Ammon's horn (tissue), 1 donor: Measurements from ENCODE around the gene RAPGEF6.

Experiments
- DNase-seq: peaks from one replicate; pipeline ENCODE4 v3.0.0-alpha.2; 2016; ENCODE audit warnings: low spot score

The RAPGEF6 gene

DNA sequence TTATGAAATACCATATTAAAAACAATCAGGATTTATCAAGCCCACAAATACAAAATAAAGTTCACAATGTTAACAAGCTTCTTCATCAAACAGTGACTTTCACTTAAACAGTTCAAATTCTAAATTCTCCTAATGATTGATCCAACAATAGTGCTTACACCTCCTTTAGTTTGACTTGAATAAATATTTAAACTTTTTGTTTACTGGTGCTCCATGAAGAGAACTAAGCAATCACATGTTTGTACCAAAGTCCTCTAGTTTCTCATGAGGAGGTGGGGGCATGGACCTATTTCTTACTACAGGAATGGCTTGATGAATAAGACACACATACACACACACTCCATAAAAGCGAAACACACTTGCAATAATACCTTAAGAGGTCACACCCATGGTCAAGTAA is 95.8 kb downstream of the RAPGEF6 start:
- DNase-seq, result no peak

DNA sequence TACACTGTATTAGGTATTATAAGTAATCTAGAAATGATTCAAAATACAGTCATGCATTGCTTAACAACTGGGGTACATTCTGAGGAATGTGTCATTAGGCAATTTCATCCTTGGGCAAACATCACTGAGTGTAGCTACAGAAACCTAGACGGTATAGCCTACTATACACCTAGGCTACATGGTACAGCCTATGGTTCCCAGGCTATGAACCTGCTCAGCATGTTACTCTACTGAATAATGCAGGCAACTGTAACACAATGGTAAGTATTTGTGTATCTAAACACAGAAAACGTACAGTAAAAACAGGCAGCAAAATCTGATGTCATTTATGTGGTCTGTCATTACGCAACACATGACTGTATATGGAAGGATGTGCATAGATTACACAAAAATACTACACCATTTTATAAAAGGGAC is 96.8 kb downstream of the RAPGEF6 start:
- no peak for DNase-seq

DNA sequence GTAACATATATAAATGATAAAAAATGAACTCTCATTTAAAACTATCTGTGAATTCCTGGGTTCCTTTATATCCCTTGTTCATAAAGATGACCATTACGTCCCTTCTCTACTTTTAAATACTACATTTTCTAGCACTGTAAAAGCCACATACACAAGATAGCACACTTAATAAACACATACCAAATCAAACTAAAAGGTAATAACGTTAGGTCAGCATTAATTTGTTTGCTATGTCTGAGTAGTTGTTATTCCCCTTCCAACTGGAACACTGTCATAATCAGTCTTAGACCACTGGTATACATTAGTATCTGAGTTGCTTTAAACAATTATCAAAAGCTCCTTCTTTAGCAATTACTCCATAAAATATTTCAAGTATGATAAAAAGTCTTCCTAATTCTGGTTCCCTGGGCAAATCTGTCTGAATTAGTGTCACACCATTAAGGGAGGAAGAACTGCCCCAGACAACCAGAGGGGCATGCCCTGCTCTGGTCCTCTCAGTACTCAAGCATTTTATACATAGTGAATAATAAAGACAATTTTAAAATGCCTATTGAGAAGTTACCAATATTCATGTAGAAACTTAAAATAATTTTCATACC is 98.1 kb downstream of the RAPGEF6 start:
- no peak for DNase-seq

DNA sequence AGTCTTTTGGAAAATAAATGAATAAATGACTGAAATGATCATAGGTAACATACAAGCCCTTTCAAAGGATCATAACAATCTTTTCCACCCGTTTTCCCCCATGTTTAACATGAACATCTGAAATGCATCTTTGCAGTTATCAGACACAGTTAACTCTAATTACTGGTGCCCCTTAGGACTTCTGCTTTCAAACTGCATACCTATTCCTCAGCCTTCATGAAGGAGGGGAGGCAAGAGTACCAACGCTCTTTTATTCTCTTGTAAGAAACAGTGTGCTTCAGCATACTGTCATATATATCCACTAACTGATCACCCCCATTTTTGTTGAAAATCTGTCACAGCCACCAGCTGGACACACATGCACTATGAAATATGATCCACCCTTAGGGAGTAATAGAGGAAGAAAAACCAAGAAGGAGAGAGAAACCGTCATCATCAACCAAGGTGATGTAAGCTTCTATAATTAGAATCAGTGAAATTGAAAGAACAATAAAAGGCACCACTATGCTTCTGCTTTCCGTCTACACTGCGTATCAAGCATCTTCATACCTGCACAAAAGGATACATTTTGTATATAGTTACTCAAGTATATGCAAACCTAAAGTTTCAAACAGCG is 98.7 kb downstream of the RAPGEF6 start:
- DNase-seq, result no peak

DNA sequence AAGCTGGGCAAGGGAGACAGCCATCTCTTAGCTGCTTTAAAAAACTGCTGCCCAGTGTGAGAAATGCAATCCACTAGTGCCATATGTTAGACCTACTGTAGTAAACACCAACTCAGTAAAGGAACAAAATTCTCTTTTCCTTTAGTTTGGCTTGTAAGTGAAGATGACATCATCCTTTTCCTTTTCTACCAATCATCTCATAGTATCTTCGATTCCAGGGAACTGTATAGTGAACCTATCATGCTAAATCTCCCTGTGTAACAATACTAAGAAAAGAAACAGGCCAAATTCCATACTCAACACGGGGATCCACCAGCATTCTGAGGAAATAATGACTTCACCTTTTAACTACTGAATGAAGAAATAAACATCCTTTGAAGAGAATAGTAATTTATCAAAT is 100.1 kb downstream of the RAPGEF6 start:
- DNase-seq, result no peak

DNA sequence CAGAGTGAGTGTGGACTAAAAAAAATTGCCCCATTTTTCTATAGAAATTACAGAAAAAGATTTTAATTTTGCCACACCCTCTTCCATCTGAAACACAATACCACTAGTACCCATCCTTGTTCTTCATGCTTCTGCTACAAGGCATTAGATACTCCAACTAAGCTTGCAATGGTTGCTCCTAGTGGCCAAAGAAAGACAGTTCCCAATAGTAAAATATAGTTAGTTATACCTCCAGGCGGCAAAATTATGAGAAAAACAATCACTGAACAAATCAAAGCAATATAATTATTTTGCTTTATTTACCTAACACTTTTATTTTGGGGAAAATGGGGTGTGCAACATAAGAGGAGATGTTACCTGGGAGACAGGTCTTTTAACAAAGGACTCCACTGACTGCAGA is 101.2 kb downstream of the RAPGEF6 start:
- no peak for DNase-seq

DNA sequence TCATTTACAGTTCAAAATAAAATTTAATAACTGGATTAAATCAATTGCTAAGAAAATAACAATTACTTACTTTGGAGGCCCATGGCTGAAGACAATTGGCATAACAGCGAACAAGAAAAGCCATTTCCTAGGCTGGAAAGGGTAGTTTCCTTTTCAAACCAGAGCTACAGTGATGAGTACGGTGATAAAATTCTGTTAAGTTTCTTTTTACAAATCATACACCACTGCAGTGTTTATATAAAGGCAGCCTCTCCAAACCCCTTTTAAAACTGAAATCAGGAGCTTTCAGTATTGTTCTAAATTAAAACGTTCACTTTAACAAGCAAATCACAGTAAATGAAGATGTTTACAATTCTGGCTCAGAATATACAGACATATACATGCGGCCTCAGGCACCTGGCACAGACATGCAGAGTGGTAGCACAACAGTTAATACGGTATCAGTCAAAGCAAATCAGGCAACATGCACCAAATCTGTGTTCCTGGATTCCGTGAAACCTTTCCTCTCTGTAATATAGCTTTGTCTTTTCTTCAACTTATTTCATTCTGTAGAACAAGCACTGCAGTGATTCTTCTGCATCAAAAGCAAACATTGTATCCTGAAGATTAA is 102.9 kb downstream of the RAPGEF6 start:
- peak; percentile 45 for DNase-seq

DNA sequence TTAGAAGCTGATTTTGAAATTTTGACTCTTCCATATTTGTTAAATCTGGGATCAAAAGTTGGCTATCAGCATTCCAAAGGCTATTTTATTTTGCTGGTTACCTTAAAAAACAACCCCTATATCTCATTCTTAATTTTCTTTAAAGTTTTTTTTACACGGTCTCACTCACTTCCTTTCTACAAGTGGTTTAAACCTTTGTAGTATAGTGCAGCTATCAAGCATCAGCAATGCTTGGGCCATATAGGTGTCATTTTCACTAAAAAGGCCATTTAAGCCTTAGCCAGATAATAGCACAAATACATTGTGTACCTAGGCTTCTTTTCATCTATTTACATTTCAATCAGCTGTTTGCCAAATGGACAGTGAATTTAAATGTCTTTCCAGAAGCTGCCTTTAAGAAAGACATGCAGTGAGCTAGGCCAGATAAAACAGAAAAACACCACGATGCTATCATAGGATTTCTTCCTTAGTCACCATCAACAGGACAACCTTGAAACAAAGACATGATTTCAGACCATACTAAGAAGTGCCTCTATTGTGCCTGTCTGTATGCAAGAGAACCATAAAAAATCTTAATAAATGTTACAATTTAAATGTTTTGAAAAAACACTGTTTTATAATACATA is 104.2 kb downstream of the RAPGEF6 start:
- no peak for DNase-seq

DNA sequence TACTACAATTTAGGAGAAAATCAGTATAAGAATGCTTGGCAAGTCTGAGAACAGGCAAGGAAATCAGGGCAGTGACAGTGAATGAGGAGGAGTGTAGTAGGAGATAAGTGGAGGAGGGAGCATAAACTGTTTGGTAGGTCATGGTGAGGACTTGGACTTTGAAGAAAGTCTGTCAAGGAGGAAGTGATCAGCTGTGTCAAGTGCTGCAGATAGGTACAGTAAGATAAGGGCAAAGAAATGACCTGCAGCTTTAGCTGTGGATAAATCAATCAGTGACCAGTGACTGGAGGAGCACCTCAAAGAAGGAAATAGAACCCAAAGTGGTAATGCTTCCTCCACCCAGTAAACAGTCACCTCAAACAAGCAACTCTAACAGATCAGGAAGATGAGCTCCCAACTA is 106.3 kb downstream of the RAPGEF6 start:
- DNase-seq, result no peak

DNA sequence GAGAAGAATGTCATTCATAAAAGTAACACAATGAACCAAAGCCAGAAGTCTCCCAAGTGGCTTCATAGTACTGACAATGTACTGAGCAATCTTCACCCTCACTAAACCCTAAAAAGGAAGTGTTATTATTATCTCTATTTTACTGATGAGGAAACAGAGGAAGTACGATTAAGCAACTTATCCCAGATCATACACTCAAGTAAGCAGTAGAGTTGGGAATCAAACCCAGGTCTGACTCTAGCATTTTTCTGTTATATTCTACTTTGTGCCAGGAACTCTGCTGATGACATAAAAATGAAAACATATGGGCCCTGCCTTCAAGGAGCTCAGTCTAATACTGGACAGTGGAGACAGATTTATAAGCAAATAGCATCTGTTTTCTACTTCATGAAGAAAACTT is 109.2 kb downstream of the RAPGEF6 start:
- DNase-seq, result peak; percentile 27

DNA sequence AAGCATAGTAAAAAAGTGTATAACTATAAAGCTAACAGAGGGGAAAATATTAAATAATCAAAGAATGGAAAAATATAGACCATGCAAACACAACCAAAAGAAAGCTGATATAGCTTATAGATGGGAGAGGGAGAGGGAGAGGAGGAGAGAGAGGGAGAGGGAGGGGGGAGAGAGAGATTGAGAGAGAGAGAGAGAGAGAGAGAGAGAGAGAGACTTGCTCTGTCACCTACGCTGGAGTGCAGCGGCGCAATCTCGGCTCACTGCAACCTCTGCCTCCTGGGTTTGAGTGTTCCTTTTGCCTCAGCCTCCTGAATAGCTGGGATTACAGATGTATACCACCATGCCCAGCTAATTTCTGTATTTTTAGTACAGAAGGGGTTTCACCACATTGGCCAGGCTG is 110.6 kb downstream of the RAPGEF6 start:
- DNase-seq, result no peak

DNA sequence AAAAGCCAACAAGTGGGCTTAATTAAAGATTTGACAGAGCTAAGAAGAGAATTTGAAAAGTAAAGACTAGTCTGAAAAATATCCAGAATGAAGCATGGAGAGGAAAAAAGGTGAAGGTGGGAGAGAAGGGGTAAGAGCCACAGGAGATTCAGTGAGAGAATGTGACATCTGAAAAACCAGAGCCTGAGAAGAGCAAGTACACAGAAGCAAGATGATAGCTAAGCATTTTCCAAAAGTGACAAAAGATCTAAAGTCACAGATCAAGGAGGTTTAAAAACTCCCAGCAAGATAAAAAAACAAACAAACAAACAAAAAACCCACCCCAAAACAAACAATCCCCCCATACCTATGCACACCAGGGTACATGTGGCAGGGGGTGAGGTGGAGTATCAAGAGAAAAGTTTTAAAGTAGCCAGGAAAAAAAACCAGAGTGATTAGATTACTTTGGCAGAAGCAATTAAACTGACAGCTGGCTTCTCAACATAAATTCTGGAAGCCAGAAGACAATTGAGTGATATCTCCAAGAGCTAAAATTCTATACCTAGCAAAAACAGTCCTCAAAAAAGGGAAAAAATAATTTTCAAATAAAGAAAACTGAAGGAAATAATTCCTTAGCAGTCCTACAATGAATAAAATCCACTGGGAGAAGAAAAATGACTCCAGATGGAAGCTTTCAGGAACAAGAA is 111.4 kb downstream of the RAPGEF6 start:
- no peak for DNase-seq

DNA sequence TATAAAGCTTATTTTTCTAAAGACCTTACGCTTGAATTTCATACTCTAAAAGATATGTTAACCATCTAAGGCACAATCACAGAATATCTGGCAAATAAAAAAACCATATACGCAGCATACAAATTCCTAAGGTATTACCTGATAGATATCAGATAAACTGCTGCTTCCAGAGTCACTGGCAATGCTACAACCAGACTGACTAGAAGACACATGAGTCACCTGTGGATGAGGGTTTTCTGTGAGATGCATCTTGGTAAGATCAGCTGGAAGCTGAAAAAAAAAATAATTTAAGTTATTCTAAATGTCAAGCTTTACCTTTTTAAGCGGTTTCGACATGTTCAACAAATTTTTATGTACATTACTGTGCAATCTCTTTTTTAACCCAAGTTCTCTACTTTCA is 113.8 kb downstream of the RAPGEF6 start:
- DNase-seq, result no peak

DNA sequence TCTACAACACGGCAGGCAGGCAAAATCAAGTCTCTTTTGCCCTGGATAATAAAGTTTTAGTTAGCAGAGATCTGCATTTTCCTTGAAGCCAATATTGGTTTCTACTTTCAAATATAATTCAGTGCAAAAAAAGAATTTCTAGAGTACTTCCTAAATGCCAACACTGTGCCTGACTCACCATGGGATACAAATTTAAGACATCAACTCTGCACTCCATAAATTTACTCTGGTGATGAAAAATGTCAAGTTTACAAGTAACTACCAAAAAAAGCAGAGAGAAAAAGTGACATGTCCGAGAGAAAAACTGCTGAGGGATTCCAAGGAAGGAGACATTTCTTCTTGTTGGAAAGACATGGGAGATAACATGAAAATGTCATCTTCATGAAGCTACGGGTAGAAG is 119.7 kb downstream of the RAPGEF6 start:
- DNase-seq, result no peak

DNA sequence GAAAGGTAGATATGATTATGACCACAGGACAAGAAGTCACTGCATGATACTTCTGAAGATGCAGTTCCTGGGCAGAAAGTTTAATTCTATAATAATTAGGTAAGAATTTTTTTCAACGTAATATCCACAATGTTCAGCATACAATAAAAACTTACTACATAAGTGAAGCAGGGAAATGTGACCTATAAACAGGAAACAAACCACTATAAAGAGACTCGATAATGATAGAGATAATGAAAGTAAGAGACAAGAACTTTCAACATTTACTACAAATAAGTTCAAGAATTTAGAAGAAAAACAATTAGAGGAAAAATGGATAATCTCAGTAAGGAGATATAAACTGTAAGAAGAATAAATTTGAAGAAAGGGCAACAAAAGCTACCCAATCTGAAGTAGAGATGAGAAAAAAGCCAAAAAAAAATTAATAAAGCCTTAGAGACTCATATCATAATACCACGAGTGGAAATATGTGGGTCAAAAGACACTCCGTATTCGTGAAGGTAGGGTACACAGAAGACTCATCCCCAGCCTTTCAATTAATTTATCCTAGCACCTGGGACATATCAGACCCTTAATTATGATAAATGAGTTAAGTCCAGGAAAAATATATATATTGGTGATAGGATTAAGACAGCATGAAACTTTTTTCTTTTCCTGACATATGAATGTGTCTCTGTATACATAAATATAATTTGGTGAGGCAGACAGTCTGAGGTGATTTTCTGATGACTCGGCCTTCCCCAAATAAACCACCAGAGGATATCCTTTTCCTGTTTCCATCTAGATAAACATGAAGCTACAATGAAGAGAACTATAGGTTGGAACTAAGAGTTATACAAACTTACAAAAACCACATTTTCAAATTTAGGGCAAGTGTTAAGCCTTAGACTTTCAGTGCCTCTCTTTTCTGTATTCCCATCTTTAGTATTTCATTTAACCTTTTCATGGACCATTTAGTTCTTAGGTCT is 120.4 kb downstream of the RAPGEF6 start:
- DNase-seq, result no peak

DNA sequence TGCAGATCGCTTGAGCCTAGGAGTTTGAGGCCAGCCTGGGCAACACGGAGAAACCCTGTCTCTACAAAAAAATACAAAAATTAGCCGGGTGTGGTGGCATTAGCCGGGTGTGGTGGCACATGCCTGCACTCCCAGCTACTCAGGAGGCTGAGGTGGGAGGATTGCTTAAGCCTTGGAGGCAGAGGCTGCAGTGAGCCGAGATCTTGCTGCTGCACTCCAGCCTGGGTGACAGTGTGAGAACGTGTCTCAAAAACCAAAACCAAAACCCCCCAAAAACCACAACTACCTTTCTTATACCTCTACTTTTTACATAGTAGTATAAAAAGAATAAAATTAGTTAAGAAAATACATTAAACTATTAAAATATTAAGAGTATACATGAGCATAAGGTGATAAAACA is 121.2 kb downstream of the RAPGEF6 start:
- no peak for DNase-seq

DNA sequence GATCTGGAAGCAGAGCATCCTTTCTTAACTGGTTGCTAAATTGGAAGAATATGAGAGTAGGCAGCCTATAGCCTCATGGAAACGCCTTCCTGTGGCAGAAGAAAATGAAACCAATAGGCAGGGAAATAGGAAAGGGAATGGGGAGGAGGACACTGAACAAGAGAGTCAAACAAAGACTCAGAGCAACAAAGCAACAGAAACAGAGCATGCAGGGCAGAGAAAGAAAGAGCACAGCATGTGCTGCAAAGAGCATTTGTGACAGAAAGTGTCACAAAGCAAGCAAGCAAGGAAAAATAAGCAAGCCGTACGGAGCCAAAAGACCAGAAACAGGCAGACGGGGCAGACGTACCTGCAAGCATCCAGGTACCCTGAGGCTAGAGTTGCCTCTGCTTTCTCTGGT is 123.1 kb downstream of the RAPGEF6 start:
- peak; percentile 29 for DNase-seq

DNA sequence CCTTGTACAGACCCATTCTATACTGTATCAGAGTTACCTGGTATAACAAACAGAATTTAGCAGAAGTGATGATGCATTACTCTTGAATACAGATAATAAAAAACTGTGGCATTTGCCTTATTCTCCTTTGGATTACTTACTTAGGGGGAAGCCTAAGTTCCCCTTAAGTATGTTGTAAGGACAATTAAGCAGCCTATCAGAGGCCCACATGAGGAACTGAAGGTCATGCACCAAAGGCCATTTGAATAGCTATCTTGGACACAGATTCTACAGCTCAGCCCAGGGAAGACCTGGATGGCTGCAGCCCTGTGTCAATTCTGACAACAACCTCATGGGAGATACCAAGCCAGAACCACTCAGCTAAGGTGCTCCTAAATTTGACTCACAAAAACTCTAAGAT is 125.2 kb downstream of the RAPGEF6 start:
- no peak for DNase-seq

DNA sequence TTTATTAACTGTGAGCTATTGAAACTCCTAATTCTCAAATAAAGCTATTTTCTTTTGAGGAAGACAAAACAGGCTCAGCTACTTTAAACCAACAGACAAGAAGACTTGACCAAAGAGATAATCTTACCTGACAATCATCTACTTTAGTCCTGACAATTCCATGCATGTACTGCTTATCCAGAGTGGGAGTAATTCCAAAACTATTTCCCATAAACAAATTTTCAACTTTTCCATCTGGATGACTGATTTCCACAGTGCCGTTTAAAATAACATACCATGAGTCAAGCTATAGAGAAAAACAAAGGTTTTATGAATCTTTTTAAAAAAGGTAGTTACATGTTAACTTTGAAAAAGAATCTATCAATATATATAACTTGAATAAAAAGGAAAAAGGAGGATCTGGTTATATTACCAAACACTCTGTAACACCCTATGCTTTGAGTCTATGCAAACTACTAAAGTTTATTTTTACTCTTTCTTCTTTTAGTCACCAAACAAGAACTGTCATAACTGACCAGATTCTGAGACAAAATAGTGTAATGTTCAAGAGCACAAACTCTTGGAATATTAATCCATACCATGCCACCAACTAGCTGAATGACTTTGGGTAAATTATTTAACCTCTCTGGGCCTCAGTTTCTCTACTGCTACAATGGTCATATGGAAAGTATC is 129.7 kb downstream of the RAPGEF6 start:
- no peak for DNase-seq

DNA sequence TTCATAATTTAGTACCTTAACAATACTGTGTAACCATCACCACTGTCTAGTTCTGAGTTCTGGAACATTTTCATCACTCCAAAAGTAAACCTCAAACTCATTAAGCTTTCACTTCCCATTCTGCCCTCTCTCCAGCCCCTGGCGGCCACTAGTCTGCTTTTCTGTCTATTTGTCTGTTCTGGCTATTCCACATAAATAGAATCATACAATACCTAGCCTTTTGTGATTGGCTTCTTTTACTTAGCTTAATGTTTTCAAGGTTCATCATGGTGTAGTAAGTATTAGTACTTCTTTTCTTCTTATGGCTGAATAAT is 138.7 kb downstream of the RAPGEF6 start:
- DNase-seq, result peak; percentile 25
